ENCODE results near the gene TOP3B.
A peak's percentile ranks its signal among the peaks of the same experiment; 100 is the strongest.

TOP3B gene

GRCh38 chr22:21949569-21949918 lies 33.0 kb downstream of the TOP3B start:
- no peak overlapping the region for H4K5ac ChIP-seq (ENCODE audit: low read length)
- no peak overlapping the region for H3K56ac ChIP-seq (ENCODE audit: low read length)
- no peaks in the 10 kb centered on the region for H3K79me2 ChIP-seq (ENCODE audit: control insufficient read depth, insufficient read depth, low read length)
- no peaks in the 10 kb centered on the region for H3K79me1 ChIP-seq (ENCODE audit: low read length)
- H4K8ac ChIP-seq (ENCODE audit: low read depth, low read length), result no peak overlapping the region
- no peaks in the 10 kb centered on the region for H3K36me3 ChIP-seq (ENCODE audit: control insufficient read depth, insufficient read depth, low read length)
- H3K27me3 ChIP-seq (ENCODE audit: insufficient read depth, low read length, poor library complexity), result no peaks in the 10 kb centered on the region
- H2BK120ac ChIP-seq (ENCODE audit: low read depth, low read length), result no peak overlapping the region
- no peak overlapping the region for H3K4me2 ChIP-seq (ENCODE audit: low read length)
- H2AK5ac ChIP-seq (ENCODE audit: low read length), result no peak overlapping the region
- H2BK15ac ChIP-seq (replicated peaks; ENCODE audit: low read depth), result no peak overlapping the region
- DNase-seq, result no peak
- H3K27ac ChIP-seq (ENCODE audit: low read depth, low read length), result no peak overlapping the region
- no peak overlapping the region for H2BK5ac ChIP-seq (ENCODE audit: low read length)
- no peak overlapping the region for H3K9ac ChIP-seq (ENCODE audit: low read length)
- peaks cover 4% of the 10 kb centered on the region for H3K4me1 ChIP-seq (ENCODE audit: control insufficient read depth, low read depth, low read length)
- no peak overlapping the region for H3K18ac ChIP-seq (ENCODE audit: low read length)
- no peak overlapping the region for H3K23ac ChIP-seq (ENCODE audit: low read length)
- H3K4ac ChIP-seq (ENCODE audit: low read depth, low read length), result no peak overlapping the region
- no CpG with 5 or more reads among the region's 8 CpGs for WGBS (ENCODE audit: extremely low coverage, insufficient coverage, low lambda C conversion rate)
- H3K4me3 ChIP-seq (ENCODE audit: low read length), result no peak overlapping the region

DNA sequence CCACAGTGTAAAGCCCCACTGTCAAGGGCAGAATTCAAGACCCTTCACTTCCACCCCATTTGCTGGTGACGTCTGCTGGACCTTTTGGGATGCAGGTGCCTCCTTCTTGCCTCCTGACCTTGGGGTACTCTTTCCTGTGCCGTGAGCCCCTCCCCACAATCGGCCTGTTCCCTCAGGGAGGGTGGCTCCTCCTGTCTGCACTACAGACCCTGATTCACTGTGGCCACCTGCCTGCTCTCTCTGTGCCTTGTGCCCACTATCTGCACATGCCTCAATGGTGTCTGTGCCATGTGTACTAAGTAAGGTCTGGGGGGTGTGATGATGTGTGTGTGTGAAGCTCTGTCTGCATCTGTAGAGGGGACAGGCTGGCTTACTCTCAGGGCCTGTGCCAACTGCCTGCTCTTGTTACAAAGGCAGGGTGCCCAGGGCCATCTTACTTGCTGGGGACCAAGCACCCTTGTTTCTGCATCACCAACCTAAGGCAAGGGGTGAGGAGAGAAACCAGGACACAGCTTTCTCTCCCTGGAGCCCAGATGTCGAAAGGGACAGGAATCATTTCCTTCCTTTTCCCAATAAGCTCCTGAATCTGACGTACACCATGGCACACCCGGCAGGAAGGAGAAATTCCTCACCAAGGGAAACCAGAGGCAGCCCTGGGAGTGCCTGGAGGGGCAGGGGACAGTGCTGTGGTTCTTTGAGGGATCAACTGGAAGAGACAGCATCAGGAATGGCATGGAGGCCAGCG lies 33.6 kb downstream of the TOP3B start:
- no peaks in the 10 kb centered on the region for H3K79me2 ChIP-seq (ENCODE audit: control insufficient read depth, insufficient read depth, low read length)
- H3K56ac ChIP-seq (ENCODE audit: low read length), result no peak overlapping the region
- no peak for DNase-seq
- H3K79me1 ChIP-seq (ENCODE audit: low read length), result no peaks in the 10 kb centered on the region
- no peak overlapping the region for H2AK5ac ChIP-seq (ENCODE audit: low read length)
- H3K9ac ChIP-seq (ENCODE audit: low read length), result no peak overlapping the region
- H3K4me2 ChIP-seq (ENCODE audit: low read length), result no peak overlapping the region
- no peak overlapping the region for H4K8ac ChIP-seq (ENCODE audit: low read depth, low read length)
- no peak overlapping the region for H2BK5ac ChIP-seq (ENCODE audit: low read length)
- H3K4me1 ChIP-seq (ENCODE audit: control insufficient read depth, low read depth, low read length), result peaks cover 4% of the 10 kb centered on the region
- no peak overlapping the region for H3K27ac ChIP-seq (ENCODE audit: low read depth, low read length)
- H3K4ac ChIP-seq (ENCODE audit: low read depth, low read length), result no peak overlapping the region
- no peak overlapping the region for H2BK15ac ChIP-seq (replicated peaks; ENCODE audit: low read depth)
- H2BK120ac ChIP-seq (ENCODE audit: low read depth, low read length), result no peak overlapping the region
- no peak overlapping the region for H3K18ac ChIP-seq (ENCODE audit: low read length)
- H4K5ac ChIP-seq (ENCODE audit: low read length), result no peak overlapping the region
- no peaks in the 10 kb centered on the region for H3K27me3 ChIP-seq (ENCODE audit: insufficient read depth, low read length, poor library complexity)
- no peaks in the 10 kb centered on the region for H3K36me3 ChIP-seq (ENCODE audit: control insufficient read depth, insufficient read depth, low read length)
- H3K23ac ChIP-seq (ENCODE audit: low read length), result no peak overlapping the region
- H3K4me3 ChIP-seq (ENCODE audit: low read length), result no peak overlapping the region
- WGBS (ENCODE audit: extremely low coverage, insufficient coverage, low lambda C conversion rate), result no CpG with 5 or more reads among the region's 7 CpGs

DNA sequence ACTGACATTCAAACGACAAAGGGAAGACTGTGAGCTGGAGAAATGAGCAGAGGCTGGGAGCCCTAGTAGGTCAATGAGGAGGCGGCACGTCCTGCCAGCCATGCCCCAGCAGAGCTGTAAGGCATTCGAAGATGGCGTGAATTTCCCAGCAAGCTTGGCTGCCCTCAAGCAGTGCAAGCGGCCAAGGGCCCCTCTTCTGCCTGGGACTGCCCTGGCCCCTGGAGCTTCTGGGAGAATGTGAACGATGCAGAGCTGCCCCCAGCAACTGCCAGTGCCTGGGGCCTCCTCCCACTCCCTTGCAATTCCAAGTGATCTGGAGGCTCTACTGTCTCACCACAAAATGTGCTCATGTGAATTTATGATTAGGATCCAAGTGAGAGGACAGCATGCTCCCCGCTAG lies 34.2 kb downstream of the TOP3B start:
- H3K56ac ChIP-seq (ENCODE audit: low read length), result no peak overlapping the region
- no peaks in the 10 kb centered on the region for H3K79me1 ChIP-seq (ENCODE audit: low read length)
- DNase-seq, result no peak
- H2BK5ac ChIP-seq (ENCODE audit: low read length), result no peak overlapping the region
- no peak overlapping the region for H2AK5ac ChIP-seq (ENCODE audit: low read length)
- H3K18ac ChIP-seq (ENCODE audit: low read length), result no peak overlapping the region
- no peaks in the 10 kb centered on the region for H3K27me3 ChIP-seq (ENCODE audit: insufficient read depth, low read length, poor library complexity)
- no peak overlapping the region for H3K23ac ChIP-seq (ENCODE audit: low read length)
- WGBS (ENCODE audit: extremely low coverage, insufficient coverage, low lambda C conversion rate), result no CpG with 5 or more reads among the region's 8 CpGs
- H3K4me3 ChIP-seq (ENCODE audit: low read length), result no peak overlapping the region
- no peak overlapping the region for H3K27ac ChIP-seq (ENCODE audit: low read depth, low read length)
- H3K4me1 ChIP-seq (ENCODE audit: control insufficient read depth, low read depth, low read length), result peaks cover 4% of the 10 kb centered on the region
- H3K36me3 ChIP-seq (ENCODE audit: control insufficient read depth, insufficient read depth, low read length), result no peaks in the 10 kb centered on the region
- no peak overlapping the region for H2BK15ac ChIP-seq (replicated peaks; ENCODE audit: low read depth)
- no peak overlapping the region for H3K9ac ChIP-seq (ENCODE audit: low read length)
- no peak overlapping the region for H2BK120ac ChIP-seq (ENCODE audit: low read depth, low read length)
- H3K4ac ChIP-seq (ENCODE audit: low read depth, low read length), result no peak overlapping the region
- no peak overlapping the region for H3K4me2 ChIP-seq (ENCODE audit: low read length)
- no peak overlapping the region for H4K8ac ChIP-seq (ENCODE audit: low read depth, low read length)
- H3K79me2 ChIP-seq (ENCODE audit: control insufficient read depth, insufficient read depth, low read length), result no peaks in the 10 kb centered on the region
- H4K5ac ChIP-seq (ENCODE audit: low read length), result no peak overlapping the region

DNA sequence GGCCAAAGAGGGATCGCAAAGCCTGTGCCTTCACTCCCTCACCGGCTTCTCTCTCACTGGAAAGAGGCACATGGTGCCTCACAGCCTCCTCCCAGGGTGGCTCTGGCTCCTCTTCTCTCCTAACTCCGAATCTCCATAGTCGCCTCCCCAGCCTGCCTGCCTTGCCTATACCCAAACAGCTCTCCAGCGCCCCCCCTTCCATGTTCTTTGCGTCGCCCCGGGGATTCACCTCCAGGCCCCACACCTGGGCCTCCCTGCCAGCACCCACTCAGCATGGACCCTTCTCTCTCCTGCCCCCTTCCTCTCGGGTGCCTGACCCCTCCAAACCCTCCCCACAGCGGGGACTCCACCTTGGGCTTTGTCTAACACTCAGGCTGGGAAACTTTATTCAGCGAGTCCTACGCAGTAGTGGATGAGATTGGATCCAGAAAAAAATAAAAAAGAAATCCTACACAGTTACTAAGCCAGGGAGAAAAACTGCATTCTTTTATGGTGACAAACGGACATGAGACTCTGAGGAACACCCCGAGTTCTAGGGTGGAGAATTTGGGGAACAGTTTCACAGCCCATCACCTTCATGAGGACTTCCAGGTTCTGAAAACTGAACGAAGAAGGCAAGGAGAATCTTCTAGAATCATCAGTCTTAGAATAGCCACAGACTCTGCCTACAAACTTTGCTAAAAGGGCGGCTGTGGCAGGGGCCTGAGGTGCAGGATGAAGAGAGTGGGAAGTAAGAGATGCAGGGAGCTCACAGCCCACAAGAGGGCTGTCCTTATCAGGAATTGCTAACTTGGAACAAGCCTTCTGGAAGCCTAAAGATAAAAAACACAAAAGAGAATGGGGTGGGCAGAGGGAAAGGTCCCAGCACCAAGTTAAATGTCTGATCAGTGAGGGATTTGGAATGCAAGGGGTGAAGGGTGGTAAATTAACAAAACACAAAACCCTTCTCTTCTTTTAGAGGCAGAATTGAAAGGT lies 35.3 kb downstream of the TOP3B start:
- no peak overlapping the region for H4K5ac ChIP-seq (ENCODE audit: low read length)
- peak overlapping the region; percentile 68 for H3K56ac ChIP-seq (ENCODE audit: low read length)
- no peak overlapping the region for H2BK15ac ChIP-seq (replicated peaks; ENCODE audit: low read depth)
- peak; percentile 83 for DNase-seq
- H3K4ac ChIP-seq (ENCODE audit: low read depth, low read length), result peak overlapping the region; percentile 39
- H3K23ac ChIP-seq (ENCODE audit: low read length), result no peak overlapping the region
- no peak overlapping the region for H3K27ac ChIP-seq (ENCODE audit: low read depth, low read length)
- H3K18ac ChIP-seq (ENCODE audit: low read length), result no peak overlapping the region
- H3K79me1 ChIP-seq (ENCODE audit: low read length), result no peaks in the 10 kb centered on the region
- H2BK120ac ChIP-seq (ENCODE audit: low read depth, low read length), result no peak overlapping the region
- H2BK5ac ChIP-seq (ENCODE audit: low read length), result no peak overlapping the region
- no peak overlapping the region for H4K8ac ChIP-seq (ENCODE audit: low read depth, low read length)
- H3K9ac ChIP-seq (ENCODE audit: low read length), result peak overlapping the region; percentile 44
- peaks cover 4% of the 10 kb centered on the region for H3K4me1 ChIP-seq (ENCODE audit: control insufficient read depth, low read depth, low read length)
- WGBS (ENCODE audit: extremely low coverage, insufficient coverage, low lambda C conversion rate), result no CpG with 5 or more reads among the region's 16 CpGs
- no peaks in the 10 kb centered on the region for H3K27me3 ChIP-seq (ENCODE audit: insufficient read depth, low read length, poor library complexity)
- H3K36me3 ChIP-seq (ENCODE audit: control insufficient read depth, insufficient read depth, low read length), result no peaks in the 10 kb centered on the region
- H3K4me3 ChIP-seq (ENCODE audit: low read length), result no peak overlapping the region
- H3K79me2 ChIP-seq (ENCODE audit: control insufficient read depth, insufficient read depth, low read length), result no peaks in the 10 kb centered on the region
- no peak overlapping the region for H2AK5ac ChIP-seq (ENCODE audit: low read length)
- H3K4me2 ChIP-seq (ENCODE audit: low read length), result no peak overlapping the region

DNA sequence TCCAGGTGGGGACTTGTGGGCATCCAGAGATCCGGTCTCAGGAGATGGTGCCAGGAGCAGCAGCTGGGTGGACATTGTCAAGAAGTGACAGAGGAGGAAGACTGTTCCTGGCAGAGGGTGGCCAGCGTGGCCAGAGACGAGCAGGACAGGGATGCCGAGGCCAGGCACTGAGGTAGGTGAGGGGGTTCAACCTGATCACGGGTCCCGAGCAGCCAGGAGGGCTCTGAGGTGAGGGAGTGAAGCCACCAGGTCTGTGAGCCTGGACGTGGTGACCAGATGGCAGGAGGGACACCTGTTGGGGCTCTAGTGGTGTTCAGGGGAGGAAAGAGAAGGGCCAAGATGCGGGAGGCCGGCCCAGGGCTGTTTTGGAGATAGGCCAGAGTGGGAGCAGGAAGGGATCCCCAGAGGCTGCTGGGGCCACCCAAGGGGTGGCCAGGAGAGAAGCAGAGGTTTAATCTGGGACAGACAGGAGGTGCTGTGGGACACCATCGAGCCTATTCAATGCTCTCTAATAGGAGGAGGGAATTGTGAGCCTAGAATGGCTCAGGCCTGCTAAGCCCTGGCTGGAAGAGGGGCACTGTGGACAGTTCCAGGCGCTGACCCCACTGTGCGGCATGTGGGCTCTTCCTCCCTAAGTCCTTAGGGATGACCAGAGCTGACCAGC lies 36.2 kb downstream of the TOP3B start:
- WGBS (ENCODE audit: extremely low coverage, insufficient coverage, low lambda C conversion rate), result no CpG with 5 or more reads among the region's 12 CpGs
- H3K18ac ChIP-seq (ENCODE audit: low read length), result no peak overlapping the region
- H2BK120ac ChIP-seq (ENCODE audit: low read depth, low read length), result no peak overlapping the region
- no peak overlapping the region for H3K23ac ChIP-seq (ENCODE audit: low read length)
- H2BK5ac ChIP-seq (ENCODE audit: low read length), result no peak overlapping the region
- peak overlapping the region; percentile 28 for H3K9ac ChIP-seq (ENCODE audit: low read length)
- DNase-seq, result no peak
- H4K8ac ChIP-seq (ENCODE audit: low read depth, low read length), result no peak overlapping the region
- no peak overlapping the region for H3K27ac ChIP-seq (ENCODE audit: low read depth, low read length)
- no peaks in the 10 kb centered on the region for H3K36me3 ChIP-seq (ENCODE audit: control insufficient read depth, insufficient read depth, low read length)
- no peak overlapping the region for H2AK5ac ChIP-seq (ENCODE audit: low read length)
- H3K27me3 ChIP-seq (ENCODE audit: insufficient read depth, low read length, poor library complexity), result no peaks in the 10 kb centered on the region
- H3K4me3 ChIP-seq (ENCODE audit: low read length), result no peak overlapping the region
- H3K79me2 ChIP-seq (ENCODE audit: control insufficient read depth, insufficient read depth, low read length), result no peaks in the 10 kb centered on the region
- H3K4ac ChIP-seq (ENCODE audit: low read depth, low read length), result no peak overlapping the region
- peaks cover 4% of the 10 kb centered on the region for H3K4me1 ChIP-seq (ENCODE audit: control insufficient read depth, low read depth, low read length)
- no peak overlapping the region for H2BK15ac ChIP-seq (replicated peaks; ENCODE audit: low read depth)
- no peaks in the 10 kb centered on the region for H3K79me1 ChIP-seq (ENCODE audit: low read length)
- H3K4me2 ChIP-seq (ENCODE audit: low read length), result no peak overlapping the region
- H3K56ac ChIP-seq (ENCODE audit: low read length), result peak overlapping the region; percentile 56
- H4K5ac ChIP-seq (ENCODE audit: low read length), result no peak overlapping the region

Data from mesendoderm (in vitro differentiated cells).